GM12873 (cell line): ENCODE results near the gene SCAI.

Experiments
- CTCF ChIP-seq: IDR thresholded peaks from 2 replicates; pipeline ENCODE4 v1.5.1; 2012; ENCODE audit warnings: low read depth, mild to moderate bottlenecking, moderate library complexity, low read length, control low read depth; ENCODE audit not compliant: insufficient read depth; ENCODE audit errors: missing control alignments

SCAI gene

GRCh38 chr9:125103770-125104460, 39.4 kb downstream of the SCAI start:
- TF ChIP-seq CTCF: no peak

- no peak for TF ChIP-seq CTCF
These were observed 40.3 kb downstream of the SCAI start for GRCh38 chr9:125103021-125103420.

GRCh38 chr9:125100822-125101221, 42.5 kb downstream of the SCAI start:
- no peak for TF ChIP-seq CTCF

GRCh38 chr9:125099816-125100215, 43.5 kb downstream of the SCAI start:
- TF ChIP-seq CTCF: no peak

GRCh38 chr9:125095821-125096443, 47.4 kb downstream of the SCAI start:
- no peak for TF ChIP-seq CTCF

GRCh38 chr9:125091121-125091520, 52.2 kb downstream of the SCAI start:
- no peak for TF ChIP-seq CTCF

GRCh38 chr9:125089331-125089730, 54.0 kb downstream of the SCAI start:
- no peak for TF ChIP-seq CTCF
